CD4-positive, alpha-beta T cell treated with Interleukin-1 beta for 1 hour (primary cell): ENCODE data around the gene NME3.

Experiments used
- DNase-seq, 2 donors: peaks; one replicate each; pipeline ENCODE4 v3.0.0-alpha.2; 2020 to 2022

Gene NME3

GRCh38 chr16:1779741-1780676 lies 8.7 kb upstream of the NME3 start:
- no peak for DNase-seq

GRCh38 chr16:1779234-1779701 lies 7.9 kb upstream of the NME3 start:
- no peak for DNase-seq

GRCh38 chr16:1778200-1779179 lies 7.1 kb upstream of the NME3 start:
- no peak for DNase-seq

- no peak for DNase-seq
Observed at GRCh38 chr16:1777375-1778199, 6.2 kb upstream of the NME3 start.

- no peak for DNase-seq
Observed at GRCh38 chr16:1776991-1777374, 5.6 kb upstream of the NME3 start.

GRCh38 chr16:1776672-1776955 lies 5.3 kb upstream of the NME3 start:
- DNase-seq: no peak

- no peak for DNase-seq
Observed at GRCh38 chr16:1775846-1776671, 4.7 kb upstream of the NME3 start.

- no peak for DNase-seq
Observed at GRCh38 chr16:1775006-1775845, 3.9 kb upstream of the NME3 start.

GRCh38 chr16:1774448-1774780 lies 3.1 kb upstream of the NME3 start:
- no peak for DNase-seq

GRCh38 chr16:1773703-1774447 lies 2.5 kb upstream of the NME3 start:
- no peak for DNase-seq

GRCh38 chr16:1772908-1773702 lies 1.8 kb upstream of the NME3 start, which contains the start of gene MRPS34:
Gene MRPS34, minus strand, starts transcription at chr16:1773134. Its CDS starts 15 bp downstream, at chr16:1773119.
- DNase-seq: peak; percentile 82 to 85

- peak in 1 of 2 donors; percentile 15 for DNase-seq
Observed at GRCh38 chr16:1772362-1772907, 1.1 kb upstream of the NME3 start, which contains the start of gene EME2. Gene EME2, plus strand, starts transcription at chr16:1772810. Its CDS starts 418 bp downstream, at chr16:1773228.

GRCh38 chr16:1771864-1772361 lies 570 bp upstream of the NME3 start:
- no peak for DNase-seq

- peak; percentile 44 to 63 for DNase-seq
Observed at GRCh38 chr16:1770328-1771187, 785 bp downstream of the NME3 start.

- DNase-seq: no peak
Observed at GRCh38 chr16:1769402-1770300, 1.7 kb downstream of the NME3 start.

- DNase-seq: no peak
Observed at GRCh38 chr16:1768767-1769401, 2.5 kb downstream of the NME3 start.
